Lower lobe of right lung (tissue), 2 donors: Measurements from ENCODE around the gene XRCC5. TPM values are rescaled to one million over a fixed set of nuclear protein-coding genes. Genes with fewer than 3 reads are reported as not detected.
A peak's percentile ranks its signal among the peaks of the same experiment; 100 is the strongest.

Experiments
- ATAC-seq, 2 donors: fragments of 200-7000 bp; cut with Tn5 transposase; one replicate each; pipeline ENCODE4 v1.9.1; 2020 to 2022; ENCODE audit warnings: mild to moderate bottlenecking in 2 of 2, moderate library complexity in 2 of 2
- DNase-seq: peaks from one replicate; pipeline ENCODE4 v3.0.0-alpha.2; 2020
- H3K27ac ChIP-seq: fragments of 200-600 bp; one replicate; pipeline ENCODE4 v1.8.0; 2022
- H3K27me3 ChIP-seq: fragments of 200-600 bp; one replicate; pipeline ENCODE4 v1.8.0; 2022; ENCODE audit warnings: low read depth
- H3K36me3 ChIP-seq: fragments of 200-600 bp; one replicate; pipeline ENCODE4 v1.8.0; 2022; ENCODE audit warnings: mild to moderate bottlenecking
- H3K4me1 ChIP-seq: fragments of 200-600 bp; one replicate; pipeline ENCODE4 v1.8.0; 2022
- H3K4me3 ChIP-seq: fragments of 200-600 bp; one replicate; pipeline ENCODE4 v1.8.0; 2022; ENCODE audit warnings: mild to moderate bottlenecking
- H3K9me3 ChIP-seq: fragments of 200-600 bp; one replicate; pipeline ENCODE4 v1.8.0; 2022
- CTCF ChIP-seq: fragments of 200-600 bp; IDR thresholded peaks from one replicate; pipeline ENCODE4 v1.8.0; 2022; ENCODE audit warnings: antibody characterized with exemption, mild to moderate bottlenecking
- intact Hi-C: fragments of 100-400 bp; cut with DNase I; formaldehyde crosslinking; loops from one replicate; pipeline ENCODE4 v1.11.0; 2022
- total RNA-seq: library from RNA; stranded (reverse); fragmentation: NEBNext Ultra II Directional; extraction: Animal tissue kit (Norgen Biotek cat#: 25700); gene quantifications from one replicate; pipeline ENCODE4 v1.2.1, GENCODE V29; 2021
- donor health status: DM: no; HTN: yes; CAD: no; lungs with severe emphysema.

Gene XRCC5
- total RNA-seq, 1 donor from 2014 or later: 155 TPM

GRCh38 chr2:216215658-216216390 is 106.7 kb downstream of the XRCC5 start:
- DNase-seq (no peak), ATAC-seq (no peak)
- H3K36me3 ChIP-seq: no peaks in the 10 kb centered on the region

GRCh38 chr2:216216951-216217903 is 108.1 kb downstream of the XRCC5 start:
- Histone ChIP-seq H3K27ac (peak overlapping the region; percentile 44), H3K27me3 (no peaks in the 10 kb centered on the region), H3K9me3 (no peaks in the 10 kb centered on the region), H3K4me1 (peaks cover 7% of the 10 kb centered on the region), H3K36me3 (no peaks in the 10 kb centered on the region), H3K4me3 (no peak overlapping the region)
- ATAC-seq: no peak
- DNase-seq: no peak
- TF ChIP-seq CTCF: no peak
- intact Hi-C loops: no loop called here

More at GRCh38 chr2:216215658-216216390, 106.7 kb downstream of the XRCC5 start:
- H3K4me3 ChIP-seq: no peak overlapping the region
- intact Hi-C loops: no loop called here
- no peaks in the 10 kb centered on the region for H3K27me3 ChIP-seq
- peak; percentile 12 for TF ChIP-seq CTCF
- H3K9me3 ChIP-seq: no peaks in the 10 kb centered on the region
- no peak overlapping the region for H3K27ac ChIP-seq
- H3K4me1 ChIP-seq: peaks cover 7% of the 10 kb centered on the region

- H3K9me3 ChIP-seq: no peaks in the 10 kb centered on the region
- no peak for TF ChIP-seq CTCF
- intact Hi-C loops: no loop called here
- no peak for ATAC-seq
- peak overlapping the region; percentile 44 for H3K27ac ChIP-seq
- no peaks in the 10 kb centered on the region for H3K36me3 ChIP-seq
- H3K27me3 ChIP-seq: no peaks in the 10 kb centered on the region
- no peak for DNase-seq
- H3K4me3 ChIP-seq: no peak overlapping the region
- peaks cover 7% of the 10 kb centered on the region for H3K4me1 ChIP-seq
Observed at GRCh38 chr2:216217904-216218260, 108.7 kb downstream of the XRCC5 start.

- no peak for TF ChIP-seq CTCF
- intact Hi-C loops: no loop called here
- Histone ChIP-seq H3K27ac (no peak overlapping the region), H3K36me3 (no peaks in the 10 kb centered on the region), H3K9me3 (no peaks in the 10 kb centered on the region), H3K27me3 (no peaks in the 10 kb centered on the region), H3K4me3 (no peak overlapping the region), H3K4me1 (peaks cover 7% of the 10 kb centered on the region)
- ATAC-seq (no peak), DNase-seq (no peak)
Observed at GRCh38 chr2:216219861-216220260, 110.7 kb downstream of the XRCC5 start.

GRCh38 chr2:216220976-216221375 is 111.8 kb downstream of the XRCC5 start:
- no peaks in the 10 kb centered on the region for H3K27me3 ChIP-seq
- H3K9me3 ChIP-seq: no peaks in the 10 kb centered on the region
- H3K27ac ChIP-seq: no peak overlapping the region
- H3K36me3 ChIP-seq: no peaks in the 10 kb centered on the region
- no peak overlapping the region for H3K4me3 ChIP-seq
- DNase-seq: no peak
- intact Hi-C loops: no loop called here
- peaks cover 7% of the 10 kb centered on the region for H3K4me1 ChIP-seq
- no peak for TF ChIP-seq CTCF
- no peak for ATAC-seq
